Measurements from ENCODE around the gene OR11H6.

Gene OR11H6

GRCh38 chr14:20274062-20274461 lies 50.6 kb downstream of the OR11H6 start:
- TF ChIP-seq CTCF (IDR thresholded peaks at IDR 0.05; ENCODE audit: low read depth, low read length), result no peak

More at GRCh38 chr14:20274062-20274461, 50.6 kb downstream of the OR11H6 start:
- no peak for DNase-seq (ENCODE audit: extremely low read depth, low read depth)
